ENCODE results near the gene CD27. TPM values are rescaled to one million over a fixed set of nuclear protein-coding genes. Genes with fewer than 3 reads are reported as not detected.

CD27 gene
- total and polyA plus RNA-seq, 2 of the 13 experiments (the other 11 are each of a cell fraction or from before 2014, with no cell fraction given), result 0.12 TPM; not detected in 1

DNA sequence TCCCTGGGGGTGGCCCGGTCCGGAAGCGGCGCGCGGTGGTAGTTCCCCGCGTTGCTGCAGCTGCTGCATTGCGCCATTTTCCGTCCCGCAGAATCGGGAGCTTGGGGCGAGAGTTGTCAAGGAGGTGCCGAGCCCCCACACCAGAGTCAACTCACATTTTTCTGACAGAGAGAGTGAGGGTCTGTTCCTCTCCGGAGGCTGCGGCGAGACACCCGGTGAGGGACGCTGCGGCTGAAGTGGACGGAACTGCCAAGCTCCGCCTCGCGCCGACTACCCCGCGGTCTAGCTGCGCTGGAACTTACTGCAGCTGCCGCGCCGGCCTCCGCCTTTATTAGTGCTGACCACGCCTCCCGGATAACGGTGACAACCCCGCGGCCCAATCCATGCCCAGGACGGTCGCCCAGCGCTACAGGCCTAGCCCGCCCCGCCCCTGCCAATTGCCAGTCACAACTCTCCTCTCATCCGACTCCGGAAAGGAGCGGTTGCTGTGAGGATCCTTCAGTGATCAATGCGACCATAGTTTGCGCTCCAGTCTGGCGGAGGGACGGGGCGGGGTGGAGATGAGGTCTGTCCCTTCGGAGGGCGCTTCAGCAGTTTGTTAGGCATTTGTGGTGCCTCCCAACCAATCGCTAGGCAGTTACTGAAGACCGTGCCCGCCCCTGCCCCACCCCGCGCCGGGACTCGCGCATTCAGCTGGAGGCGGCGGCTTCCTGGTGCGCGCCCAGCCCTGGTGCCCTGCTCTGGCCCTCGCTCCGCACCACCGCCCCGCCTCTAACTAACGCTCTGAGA is 25.8 kb downstream of the CD27 start, which contains the start of gene VAMP1 (continued):
- TF ChIP-seq, protein P1, sequence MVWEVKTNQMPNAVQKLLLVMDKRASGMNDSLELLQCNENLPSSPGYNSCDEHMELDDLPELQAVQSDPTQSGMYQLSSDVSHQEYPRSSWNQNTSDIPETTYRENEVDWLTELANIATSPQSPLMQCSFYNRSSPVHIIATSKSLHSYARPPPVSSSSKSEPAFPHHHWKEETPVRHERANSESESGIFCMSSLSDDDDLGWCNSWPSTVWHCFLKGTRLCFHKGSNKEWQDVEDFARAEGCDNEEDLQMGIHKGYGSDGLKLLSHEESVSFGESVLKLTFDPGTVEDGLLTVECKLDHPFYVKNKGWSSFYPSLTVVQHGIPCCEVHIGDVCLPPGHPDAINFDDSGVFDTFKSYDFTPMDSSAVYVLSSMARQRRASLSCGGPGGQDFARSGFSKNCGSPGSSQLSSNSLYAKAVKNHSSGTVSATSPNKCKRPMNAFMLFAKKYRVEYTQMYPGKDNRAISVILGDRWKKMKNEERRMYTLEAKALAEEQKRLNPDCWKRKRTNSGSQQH (CRISPR knock-in tag; IDR thresholded peaks at IDR 0.05; ENCODE audit: low read depth), result peak; percentile 46; the same call in 1 of the 2 replicates
- TF ChIP-seq DMAP1 (CRISPR knock-in tag; IDR thresholded peaks at IDR 0.05) (no peak; the same call in 1 of the 2 replicates), JUNB (CRISPR knock-in tag; IDR thresholded peaks at IDR 0.05; ENCODE audit: borderline replicate concordance) (no peak; the same call in 1 of the 2 replicates), ZNF570 (CRISPR knock-in tag; IDR thresholded peaks at IDR 0.05; ENCODE audit: borderline replicate concordance) (no peak), RFX5 (IDR thresholded peaks at IDR 0.05; ENCODE audit: low read depth, low read length) (0 out of 2 replicates have a peak, but pooled peaks have one; percentile 35), ZFP62 (CRISPR knock-in tag; IDR thresholded peaks at IDR 0.05) (no peak), FOXA1 (IDR thresholded peaks at IDR 0.05) (no peak), FOXA1 (CRISPR knock-in tag; IDR thresholded peaks at IDR 0.05) (peak; percentile 3; the same call in 1 of the 2 replicates), CREM (IDR thresholded peaks at IDR 0.05) (peak; percentile 43), CREM (CRISPR knock-in tag; IDR thresholded peaks at IDR 0.05) (no peak), CREB1 (IDR thresholded peaks at IDR 0.05) (peak; percentile 76), CREB1 (CRISPR knock-in tag; IDR thresholded peaks at IDR 0.05) (peak; percentile 67; the same call in 1 of the 2 replicates), ZNF136 (CRISPR knock-in tag; IDR thresholded peaks at IDR 0.05; ENCODE audit: low read depth) (0 out of 2 replicates have a peak, but pooled peaks have one; percentile 32), RAD21 (CRISPR knock-in tag; IDR thresholded peaks at IDR 0.05) (no peak), SIX4 (CRISPR knock-in tag; IDR thresholded peaks at IDR 0.05) (peak; percentile 23; the same call in 1 of the 2 replicates), NFYC (CRISPR knock-in tag; IDR thresholded peaks at IDR 0.05) (peak; percentile 93), ZFP41 (CRISPR knock-in tag; IDR thresholded peaks at IDR 0.05; ENCODE audit: borderline replicate concordance) (peak; percentile 58; the same call in 1 of the 2 replicates)
- TF ChIP-seq, protein P2, sequence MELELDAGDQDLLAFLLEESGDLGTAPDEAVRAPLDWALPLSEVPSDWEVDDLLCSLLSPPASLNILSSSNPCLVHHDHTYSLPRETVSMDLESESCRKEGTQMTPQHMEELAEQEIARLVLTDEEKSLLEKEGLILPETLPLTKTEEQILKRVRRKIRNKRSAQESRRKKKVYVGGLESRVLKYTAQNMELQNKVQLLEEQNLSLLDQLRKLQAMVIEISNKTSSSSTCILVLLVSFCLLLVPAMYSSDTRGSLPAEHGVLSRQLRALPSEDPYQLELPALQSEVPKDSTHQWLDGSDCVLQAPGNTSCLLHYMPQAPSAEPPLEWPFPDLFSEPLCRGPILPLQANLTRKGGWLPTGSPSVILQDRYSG (CRISPR knock-in tag; IDR thresholded peaks at IDR 0.05), result no peak
- TF ChIP-seq, protein P3, sequence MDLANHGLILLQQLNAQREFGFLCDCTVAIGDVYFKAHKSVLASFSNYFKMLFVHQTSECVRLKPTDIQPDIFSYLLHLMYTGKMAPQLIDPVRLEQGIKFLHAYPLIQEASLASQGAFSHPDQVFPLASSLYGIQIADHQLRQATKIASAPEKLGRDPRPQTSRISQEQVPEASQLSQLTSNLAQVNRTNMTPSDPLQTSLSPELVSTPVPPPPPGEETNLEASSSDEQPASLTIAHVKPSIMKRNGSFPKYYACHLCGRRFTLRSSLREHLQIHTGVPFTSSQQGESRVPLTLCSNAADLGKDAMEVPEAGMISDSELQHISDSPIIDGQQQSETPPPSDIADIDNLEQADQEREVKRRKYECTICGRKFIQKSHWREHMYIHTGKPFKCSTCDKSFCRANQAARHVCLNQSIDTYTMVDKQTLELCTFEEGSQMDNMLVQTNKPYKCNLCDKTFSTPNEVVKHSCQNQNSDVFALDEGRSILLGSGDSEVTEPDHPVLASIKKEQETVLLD (CRISPR knock-in tag; IDR thresholded peaks at IDR 0.05; ENCODE audit: low read depth), result 0 out of 2 replicates have a peak, but pooled peaks have one; percentile 39
- TF ChIP-seq, protein P4, sequence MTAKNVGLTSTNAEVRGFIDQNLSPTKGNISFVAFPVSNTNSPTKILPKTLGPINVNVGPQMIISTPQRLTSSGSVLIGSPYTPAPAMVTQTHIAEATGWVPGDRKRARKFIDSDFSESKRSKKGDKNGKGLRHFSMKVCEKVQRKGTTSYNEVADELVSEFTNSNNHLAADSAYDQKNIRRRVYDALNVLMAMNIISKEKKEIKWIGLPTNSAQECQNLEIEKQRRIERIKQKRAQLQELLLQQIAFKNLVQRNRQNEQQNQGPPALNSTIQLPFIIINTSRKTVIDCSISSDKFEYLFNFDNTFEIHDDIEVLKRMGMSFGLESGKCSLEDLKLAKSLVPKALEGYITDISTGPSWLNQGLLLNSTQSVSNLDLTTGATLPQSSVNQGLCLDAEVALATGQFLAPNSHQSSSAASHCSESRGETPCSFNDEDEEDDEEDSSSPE (CRISPR knock-in tag; IDR thresholded peaks at IDR 0.05), result peak; percentile 72
- TF ChIP-seq, protein P5, sequence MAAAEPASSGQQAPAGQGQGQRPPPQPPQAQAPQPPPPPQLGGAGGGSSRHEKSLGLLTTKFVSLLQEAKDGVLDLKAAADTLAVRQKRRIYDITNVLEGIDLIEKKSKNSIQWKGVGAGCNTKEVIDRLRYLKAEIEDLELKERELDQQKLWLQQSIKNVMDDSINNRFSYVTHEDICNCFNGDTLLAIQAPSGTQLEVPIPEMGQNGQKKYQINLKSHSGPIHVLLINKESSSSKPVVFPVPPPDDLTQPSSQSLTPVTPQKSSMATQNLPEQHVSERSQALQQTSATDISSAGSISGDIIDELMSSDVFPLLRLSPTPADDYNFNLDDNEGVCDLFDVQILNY (CRISPR knock-in tag; conservative IDR thresholded peaks at IDR 0.05), result no peak
- TF ChIP-seq, protein P6, sequence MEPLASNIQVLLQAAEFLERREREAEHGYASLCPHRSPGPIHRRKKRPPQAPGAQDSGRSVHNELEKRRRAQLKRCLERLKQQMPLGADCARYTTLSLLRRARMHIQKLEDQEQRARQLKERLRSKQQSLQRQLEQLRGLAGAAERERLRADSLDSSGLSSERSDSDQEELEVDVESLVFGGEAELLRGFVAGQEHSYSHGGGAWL (CRISPR knock-in tag; IDR thresholded peaks at IDR 0.05), result peak; percentile 80; the same call in 1 of the 2 replicates
- TF ChIP-seq, protein P7, sequence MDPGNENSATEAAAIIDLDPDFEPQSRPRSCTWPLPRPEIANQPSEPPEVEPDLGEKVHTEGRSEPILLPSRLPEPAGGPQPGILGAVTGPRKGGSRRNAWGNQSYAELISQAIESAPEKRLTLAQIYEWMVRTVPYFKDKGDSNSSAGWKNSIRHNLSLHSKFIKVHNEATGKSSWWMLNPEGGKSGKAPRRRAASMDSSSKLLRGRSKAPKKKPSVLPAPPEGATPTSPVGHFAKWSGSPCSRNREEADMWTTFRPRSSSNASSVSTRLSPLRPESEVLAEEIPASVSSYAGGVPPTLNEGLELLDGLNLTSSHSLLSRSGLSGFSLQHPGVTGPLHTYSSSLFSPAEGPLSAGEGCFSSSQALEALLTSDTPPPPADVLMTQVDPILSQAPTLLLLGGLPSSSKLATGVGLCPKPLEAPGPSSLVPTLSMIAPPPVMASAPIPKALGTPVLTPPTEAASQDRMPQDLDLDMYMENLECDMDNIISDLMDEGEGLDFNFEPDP (CRISPR knock-in tag; conservative IDR thresholded peaks at IDR 0.05), result peak; percentile 81; the same call in 1 of the 2 replicates
